Measurements from ENCODE around the gene CRADD.
A peak's percentile ranks its signal among the peaks of the same experiment; 100 is the strongest.

DNA sequence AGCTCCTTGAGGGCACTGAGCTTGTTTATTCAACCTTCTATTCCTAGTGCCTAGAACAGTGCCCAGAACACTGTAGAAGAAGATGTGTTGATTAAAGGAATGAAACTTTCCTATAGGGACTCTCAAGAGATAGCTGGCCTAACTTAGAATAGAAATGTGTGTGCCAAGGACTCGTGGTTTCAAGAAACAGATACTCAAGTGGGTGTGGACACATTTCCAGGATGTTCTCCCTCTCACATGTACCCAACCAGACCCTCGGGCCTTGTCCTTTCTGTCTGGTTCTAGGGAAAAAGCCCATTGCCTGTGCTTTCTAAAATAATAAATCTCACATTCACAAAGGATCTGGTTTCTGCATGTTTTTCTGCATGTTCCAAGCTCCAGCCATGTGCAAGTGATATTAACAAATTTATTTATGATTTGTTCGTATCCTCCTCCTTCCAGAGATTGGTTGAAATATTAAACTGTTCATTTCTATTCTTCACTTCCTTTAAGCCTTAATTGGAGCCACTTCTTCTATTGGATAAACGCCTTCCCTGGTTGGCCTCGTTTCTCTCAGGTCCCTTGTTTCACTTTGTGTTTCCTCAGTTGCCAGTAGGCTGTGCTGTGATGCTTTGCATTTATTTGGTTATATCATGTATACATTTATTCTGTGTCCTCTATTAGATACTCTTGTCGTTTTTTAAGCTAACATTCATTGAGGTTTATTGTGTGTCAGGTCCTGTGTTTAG is 89.8 kb downstream of the CRADD start:
- TF ChIP-seq, protein P1, sequence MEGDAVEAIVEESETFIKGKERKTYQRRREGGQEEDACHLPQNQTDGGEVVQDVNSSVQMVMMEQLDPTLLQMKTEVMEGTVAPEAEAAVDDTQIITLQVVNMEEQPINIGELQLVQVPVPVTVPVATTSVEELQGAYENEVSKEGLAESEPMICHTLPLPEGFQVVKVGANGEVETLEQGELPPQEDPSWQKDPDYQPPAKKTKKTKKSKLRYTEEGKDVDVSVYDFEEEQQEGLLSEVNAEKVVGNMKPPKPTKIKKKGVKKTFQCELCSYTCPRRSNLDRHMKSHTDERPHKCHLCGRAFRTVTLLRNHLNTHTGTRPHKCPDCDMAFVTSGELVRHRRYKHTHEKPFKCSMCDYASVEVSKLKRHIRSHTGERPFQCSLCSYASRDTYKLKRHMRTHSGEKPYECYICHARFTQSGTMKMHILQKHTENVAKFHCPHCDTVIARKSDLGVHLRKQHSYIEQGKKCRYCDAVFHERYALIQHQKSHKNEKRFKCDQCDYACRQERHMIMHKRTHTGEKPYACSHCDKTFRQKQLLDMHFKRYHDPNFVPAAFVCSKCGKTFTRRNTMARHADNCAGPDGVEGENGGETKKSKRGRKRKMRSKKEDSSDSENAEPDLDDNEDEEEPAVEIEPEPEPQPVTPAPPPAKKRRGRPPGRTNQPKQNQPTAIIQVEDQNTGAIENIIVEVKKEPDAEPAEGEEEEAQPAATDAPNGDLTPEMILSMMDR (IDR thresholded peaks at IDR 0.05): peak in 1 of 3 donors; percentile 36
- no peak for TF ChIP-seq POLR2A (IDR thresholded peaks at IDR 0.05)
